ENCODE data around the gene FRMD4A.

DNA sequence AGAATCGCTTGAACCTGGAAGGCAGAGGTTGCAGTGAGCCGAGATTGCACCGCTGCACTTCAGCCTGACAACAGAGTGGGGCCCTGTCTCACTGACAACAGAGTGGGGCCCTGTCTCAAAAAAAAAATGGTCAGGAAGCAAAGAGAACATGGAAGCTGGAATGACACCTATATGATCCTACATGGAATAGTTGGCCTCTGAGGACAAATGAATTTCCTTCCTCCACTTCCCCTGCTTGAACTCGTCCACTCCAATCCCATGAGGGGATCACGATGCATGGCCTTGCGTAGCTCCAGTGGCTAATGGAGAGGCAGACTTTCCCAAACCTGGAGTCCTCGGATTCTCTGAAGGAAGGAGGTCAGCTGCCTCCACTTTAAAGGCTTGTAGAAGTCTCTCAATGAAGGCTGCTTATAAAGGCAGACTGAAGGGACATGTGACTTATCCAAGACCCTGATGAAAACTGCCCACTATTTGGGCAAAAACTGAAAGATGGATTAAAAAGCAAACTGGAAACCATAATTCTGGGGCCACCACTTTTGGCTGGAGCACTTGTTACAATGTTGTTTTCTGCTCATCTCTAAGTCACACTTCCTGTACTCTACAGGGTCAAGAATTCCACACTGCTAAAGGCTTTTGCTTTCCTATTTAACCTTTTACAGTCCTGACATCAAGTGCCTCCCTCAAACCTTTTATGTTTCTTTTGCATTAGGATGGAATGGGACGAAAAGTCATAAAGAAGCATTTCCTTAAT is 529.4 kb downstream of the FRMD4A start:
- TF ChIP-seq, protein P1, sequence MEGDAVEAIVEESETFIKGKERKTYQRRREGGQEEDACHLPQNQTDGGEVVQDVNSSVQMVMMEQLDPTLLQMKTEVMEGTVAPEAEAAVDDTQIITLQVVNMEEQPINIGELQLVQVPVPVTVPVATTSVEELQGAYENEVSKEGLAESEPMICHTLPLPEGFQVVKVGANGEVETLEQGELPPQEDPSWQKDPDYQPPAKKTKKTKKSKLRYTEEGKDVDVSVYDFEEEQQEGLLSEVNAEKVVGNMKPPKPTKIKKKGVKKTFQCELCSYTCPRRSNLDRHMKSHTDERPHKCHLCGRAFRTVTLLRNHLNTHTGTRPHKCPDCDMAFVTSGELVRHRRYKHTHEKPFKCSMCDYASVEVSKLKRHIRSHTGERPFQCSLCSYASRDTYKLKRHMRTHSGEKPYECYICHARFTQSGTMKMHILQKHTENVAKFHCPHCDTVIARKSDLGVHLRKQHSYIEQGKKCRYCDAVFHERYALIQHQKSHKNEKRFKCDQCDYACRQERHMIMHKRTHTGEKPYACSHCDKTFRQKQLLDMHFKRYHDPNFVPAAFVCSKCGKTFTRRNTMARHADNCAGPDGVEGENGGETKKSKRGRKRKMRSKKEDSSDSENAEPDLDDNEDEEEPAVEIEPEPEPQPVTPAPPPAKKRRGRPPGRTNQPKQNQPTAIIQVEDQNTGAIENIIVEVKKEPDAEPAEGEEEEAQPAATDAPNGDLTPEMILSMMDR (IDR thresholded peaks at IDR 0.05; ENCODE audit: insufficient read depth, low read length, poor library complexity, severe bottlenecking), result no peak
- TF ChIP-seq EZH2phosphoT487 (conservative IDR thresholded peaks at IDR 0.05; ENCODE audit: low read length), result no peak

Data from SU-DHL-6 (cell line).